Sigmoid colon (tissue), 7 donors: ENCODE results near the gene GOPC. TPM values are rescaled to one million over a fixed set of nuclear protein-coding genes. Genes with fewer than 3 reads are reported as not detected.

ENCODE experiments used
- DNase-seq: peaks from one replicate; pipeline ENCODE4 v3.0.0-alpha.2; 2019
- H3K27ac ChIP-seq, 4 donors: fragments of 200-600 bp; sonication (generic); one replicate each; pipeline ENCODE4 v1.5.1; 2016 to 2019; ENCODE audit warnings: mild to moderate bottlenecking in 1 of 4
- H3K27me3 ChIP-seq, 3 donors: fragments of 200-600 bp; sonication (generic); one replicate each; pipeline ENCODE4 v1.5.1; 2019; ENCODE audit warnings: mild to moderate bottlenecking in 1 of 3
- H3K36me3 ChIP-seq, 4 donors: fragments of 200-600 bp; sonication (generic); one replicate each; pipeline ENCODE4 v1.5.1; 2016 to 2019
- H3K4me1 ChIP-seq, 4 donors: fragments of 200-600 bp; sonication (generic); one replicate each; pipeline ENCODE4 v1.5.1; 2017 to 2019
- H3K4me3 ChIP-seq, 4 donors: fragments of 200-600 bp; sonication (generic); one replicate each; pipeline ENCODE4 v1.5.1; 2017 to 2019; ENCODE audit warnings: mild to moderate bottlenecking in 2 of 4, moderate library complexity in 1 of 4
- H3K9me3 ChIP-seq, 4 donors: fragments of 200-600 bp in 3 of 4; sonication (generic) in 3 of 4; one replicate each; pipeline versions ENCODE4 v1.5.1 to v1.6.1; 2013 to 2019
- CTCF ChIP-seq, 4 experiments: fragments of 450-650 bp in 3 of 4; fragments of 200-600 bp in 1 of 4; IDR thresholded peaks; one replicate each; pipeline ENCODE4 v1.5.1; 2016 to 2019; ENCODE audit warnings: antibody characterized with exemption in 4 of 4, mild to moderate bottlenecking in 3 of 4, moderate library complexity in 2 of 4
- EP300 ChIP-seq, 4 donors: sonication (generic); formaldehyde crosslinking; IDR thresholded peaks; one replicate each; pipeline ENCODE4 v1.6.1; 2017; ENCODE audit warnings: antibody characterized with exemption in 4 of 4
- POLR2A ChIP-seq, 2 donors: fragments of 450-650 bp; IDR thresholded peaks; one replicate each; pipeline ENCODE4 v1.6.1; 2016; ENCODE audit warnings: antibody characterized with exemption in 2 of 2, mild to moderate bottlenecking in 2 of 2, moderate library complexity in 2 of 2
- POLR2AphosphoS5 ChIP-seq, 4 donors: sonication (generic); formaldehyde crosslinking; IDR thresholded peaks; one replicate each; pipeline ENCODE4 v1.6.1; 2017; ENCODE audit warnings: antibody characterized with exemption in 4 of 4
- WGBS, 2 donors: extraction: QIAGEN DNeasy Blood & Tissue Kit; methylation state at CpG; one replicate each; pipeline ENCODE4 v1.1.7; 2013; 5-methylcytosine and 5-hydroxymethylcytosine counted together
- intact Hi-C: fragments of 100-400 bp; cut with DNase I; formaldehyde crosslinking; loops from one replicate; pipeline ENCODE4 v1.15.1; 2023
- polyA plus RNA-seq, 3 donors: library from polyadenylated mRNA; stranded (reverse); fragments of 200-250 nt; gene quantifications; one replicate each; pipeline ENCODE4 v1.2.3, GENCODE V29; 2013
- total RNA-seq, 4 donors: library from RNA; depleted of rRNA; stranded (reverse); fragments of >200 nt; gene quantifications; one replicate each; pipeline ENCODE4 v1.1.0, GENCODE V29; 2016
- donor health status: healthy with polysubstance abuse.
- donor health status: Bipolar disorder and iron deficiency.
- donor health status: healthy.

Gene GOPC
- total and polyA plus RNA-seq, 7 donors: 14.8 to 28.1 (median 26.0) TPM

DNA sequence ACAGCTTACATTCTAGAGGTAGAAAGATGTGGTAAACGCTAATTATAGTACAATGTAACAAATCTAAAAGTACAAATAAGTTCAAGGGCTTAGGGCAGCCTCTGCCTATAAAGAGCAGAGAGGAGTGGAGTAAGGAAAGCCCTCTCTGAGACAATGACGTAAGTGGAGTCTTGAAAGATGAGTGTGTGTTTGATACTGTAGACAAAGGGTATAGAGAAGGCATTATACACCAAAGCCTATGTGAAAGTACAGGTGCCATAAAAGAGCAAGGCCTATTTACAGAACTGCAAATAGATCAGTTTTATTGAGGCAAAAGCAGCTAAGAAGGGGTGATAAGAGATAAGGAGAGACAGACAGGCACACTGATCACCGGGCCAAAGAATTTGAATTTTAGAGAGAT lies 10.9 kb downstream of the GOPC start:
- peaks cover 0 to 13% (median 0%) of the 10 kb centered on the region in 4 donors for H3K36me3 ChIP-seq
- intact Hi-C loops: no loop called here
- TF ChIP-seq CTCF (IDR thresholded peaks at IDR 0.05) (no peak), POLR2AphosphoS5 (IDR thresholded peaks at IDR 0.05) (no peak), EP300 (IDR thresholded peaks at IDR 0.05) (no peak), POLR2A (IDR thresholded peaks at IDR 0.05) (no peak)
- no peaks in the 10 kb centered on the region for H3K9me3 ChIP-seq
- H3K27me3 ChIP-seq: no peaks in the 10 kb centered on the region
- whole genome bisulfite sequencing, 2 donors: 24 to 71% methylated on average over 3 of the region's 3 CpGs
- no peak for DNase-seq
- no peak overlapping the region for H3K4me3 ChIP-seq
- no peak overlapping the region for H3K27ac ChIP-seq
- no peaks in the 10 kb centered on the region for H3K4me1 ChIP-seq

GRCh38 chr6:117590447-117590846 lies 11.9 kb downstream of the GOPC start:
- no peaks in the 10 kb centered on the region for H3K9me3 ChIP-seq
- no peaks in the 10 kb centered on the region for H3K4me1 ChIP-seq
- WGBS, 2 donors: 88 to 96% methylated on average over 5 of the region's 5 CpGs
- peaks cover 0 to 13% (median 0%) of the 10 kb centered on the region in 4 donors for H3K36me3 ChIP-seq
- intact Hi-C loops: no loop called here
- no peaks in the 10 kb centered on the region for H3K27me3 ChIP-seq
- no peak overlapping the region for H3K4me3 ChIP-seq
- H3K27ac ChIP-seq: no peak overlapping the region
- no peak for DNase-seq
- TF ChIP-seq POLR2A (IDR thresholded peaks at IDR 0.05): no peak

DNA sequence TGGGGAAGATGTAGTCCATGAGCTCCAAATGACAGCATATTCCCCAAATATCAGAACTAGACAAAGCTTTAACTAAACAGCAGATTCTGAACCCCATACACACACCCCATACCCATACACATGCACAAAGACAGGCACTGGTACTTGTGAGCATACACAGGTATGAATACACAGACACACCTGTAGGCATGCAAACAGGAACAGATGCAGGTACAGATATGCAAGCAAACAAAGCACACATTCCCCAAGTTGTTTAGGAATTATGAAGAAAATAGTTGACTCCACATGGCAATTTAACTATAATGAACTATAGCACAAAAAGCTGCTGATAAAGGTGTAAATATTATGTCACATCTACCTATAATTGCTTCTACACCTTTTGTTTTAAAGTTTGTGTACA lies 16.7 kb downstream of the GOPC start:
- Histone ChIP-seq H3K27me3 (no peaks in the 10 kb centered on the region), H3K9me3 (no peaks in the 10 kb centered on the region), H3K4me3 (no peak overlapping the region), H3K4me1 (no peaks in the 10 kb centered on the region), H3K27ac (no peak overlapping the region), H3K36me3 (peaks cover 0 to 13% (median 0%) of the 10 kb centered on the region in 4 donors)
- no peak for TF ChIP-seq POLR2AphosphoS5 (IDR thresholded peaks at IDR 0.05)
- TF ChIP-seq EP300 (IDR thresholded peaks at IDR 0.05): no peak
- no peak for TF ChIP-seq POLR2A (IDR thresholded peaks at IDR 0.05)
- no peak for TF ChIP-seq CTCF (IDR thresholded peaks at IDR 0.05)
- DNase-seq: no peak
- intact Hi-C loops: no loop called here

DNA sequence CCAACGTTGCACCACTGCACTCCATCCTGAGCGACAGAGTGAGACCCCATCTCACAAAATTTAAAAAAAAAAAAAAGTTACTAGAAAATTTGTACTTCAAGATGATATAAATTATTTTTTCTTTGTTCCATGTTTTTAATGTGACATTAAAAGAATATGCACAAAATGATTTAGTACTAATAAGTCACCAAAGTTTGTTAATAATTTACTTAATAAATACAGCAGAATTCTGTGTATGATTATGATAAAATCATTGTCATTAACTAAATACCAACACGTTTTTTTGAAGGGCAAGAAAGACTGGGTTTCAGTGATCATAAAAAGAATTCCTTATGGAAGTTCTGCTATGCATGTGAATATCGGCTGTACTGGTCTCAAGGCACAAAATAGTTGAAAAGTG lies 28.1 kb downstream of the GOPC start:
- H3K27me3 ChIP-seq: no peaks in the 10 kb centered on the region
- H3K27ac ChIP-seq: no peak overlapping the region
- no peaks in the 10 kb centered on the region for H3K4me1 ChIP-seq
- H3K4me3 ChIP-seq: no peak overlapping the region
- intact Hi-C loops: no loop called here
- WGBS, 2 donors: 85 to 92% methylated on average over 4 of the region's 4 CpGs
- H3K9me3 ChIP-seq: no peaks in the 10 kb centered on the region
- H3K36me3 ChIP-seq: peaks cover 0 to 44% (median 3%) of the 10 kb centered on the region in 4 donors
- no peak for DNase-seq
- TF ChIP-seq CTCF (IDR thresholded peaks at IDR 0.05): no peak
- no peak for TF ChIP-seq EP300 (IDR thresholded peaks at IDR 0.05)
- TF ChIP-seq POLR2A (IDR thresholded peaks at IDR 0.05): no peak
- TF ChIP-seq POLR2AphosphoS5 (IDR thresholded peaks at IDR 0.05): no peak

DNA sequence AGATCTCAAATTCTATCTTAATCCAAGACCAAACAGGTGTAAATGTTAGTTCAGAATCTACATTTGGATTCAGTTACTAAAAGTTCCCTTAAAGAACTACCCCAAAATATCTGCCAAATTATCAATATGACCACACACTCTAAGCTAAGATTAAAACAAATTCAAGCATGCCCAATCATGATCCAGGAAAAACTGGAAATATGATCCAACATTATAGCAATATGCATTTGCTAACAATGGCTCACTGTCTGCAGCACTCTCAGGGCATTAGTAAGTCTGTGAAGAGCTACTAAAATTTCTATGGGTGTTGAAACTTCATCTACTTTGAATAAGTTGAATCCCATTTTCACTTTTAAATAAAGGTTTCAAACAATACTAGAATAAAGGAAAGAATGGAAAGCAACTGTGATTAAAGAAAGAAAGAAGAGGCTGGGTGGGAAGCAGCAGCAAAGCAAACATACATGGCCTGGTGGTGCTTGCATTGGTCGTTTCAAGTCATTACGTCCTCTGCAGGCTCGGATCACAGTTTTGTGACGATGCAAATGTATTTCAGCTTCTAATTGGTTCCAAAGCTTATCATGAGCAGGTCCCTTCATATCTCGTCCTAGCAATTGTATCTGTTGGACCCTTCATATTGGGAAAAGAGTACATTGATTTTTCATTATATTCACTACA lies 29.2 kb downstream of the GOPC start:
- no peaks in the 10 kb centered on the region for H3K4me1 ChIP-seq
- peaks cover 0 to 52% (median 10%) of the 10 kb centered on the region in 4 donors for H3K36me3 ChIP-seq
- no peak overlapping the region for H3K27ac ChIP-seq
- no peaks in the 10 kb centered on the region for H3K9me3 ChIP-seq
- no peaks in the 10 kb centered on the region for H3K27me3 ChIP-seq
- 92 to 96% methylated on average over 5 of the region's 5 CpGs for WGBS, 2 donors
- no peak for DNase-seq
- intact Hi-C loops: no loop called here
- no peak overlapping the region for H3K4me3 ChIP-seq
- TF ChIP-seq POLR2AphosphoS5 (IDR thresholded peaks at IDR 0.05) (no peak), EP300 (IDR thresholded peaks at IDR 0.05) (no peak), POLR2A (IDR thresholded peaks at IDR 0.05) (no peak), CTCF (IDR thresholded peaks at IDR 0.05) (no peak)
